Muscle of back (tissue), 11 donors: Measurements from ENCODE around the gene TIGD2. TPM values are rescaled to one million over a fixed set of nuclear protein-coding genes. Genes with fewer than 3 reads are reported as not detected.
"Not testable (repeated sequence)": the region's sequence is repeated elsewhere in the genome, so short reads cannot be mapped to it uniquely, and the experiment has no call there.

Source experiments
- DNase-seq, 3 donors: peaks; one replicate each; pipeline versions ENCODE4 v3.0.0 to v3.0.0-alpha.2; 2013
- polyA plus RNA-seq, 10 donors: library from polyadenylated mRNA; unstranded; fragments of 120-200 nt; gene quantifications; one replicate each; pipeline ENCODE4 v1.2.1, GENCODE V29; 2013; ENCODE audit not compliant: insufficient read length in 10 of 10

The TIGD2 gene
- polyA plus RNA-seq, 10 donors, result 4.8 to 7.0 (median 5.7) TPM

DNA sequence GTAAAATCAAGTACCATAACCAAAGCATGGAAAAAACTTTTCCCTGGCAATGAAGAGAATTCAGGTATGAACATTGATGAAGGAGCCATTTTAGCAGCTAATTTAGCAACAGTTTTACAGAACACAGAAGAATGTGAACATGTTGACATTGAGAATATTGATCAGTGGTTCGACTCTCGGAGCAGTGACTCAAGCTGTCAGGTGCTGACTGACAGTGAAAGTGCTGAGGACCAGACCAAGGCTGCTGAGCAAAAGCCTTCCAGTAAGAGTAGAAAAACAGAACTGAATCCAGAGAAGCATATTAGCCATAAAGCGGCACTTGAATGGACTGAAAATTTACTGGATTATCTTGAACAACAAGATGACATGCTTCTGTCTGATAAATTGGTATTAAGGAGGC lies 2.8 kb downstream of the TIGD2 start:
- no peak for DNase-seq

DNA sequence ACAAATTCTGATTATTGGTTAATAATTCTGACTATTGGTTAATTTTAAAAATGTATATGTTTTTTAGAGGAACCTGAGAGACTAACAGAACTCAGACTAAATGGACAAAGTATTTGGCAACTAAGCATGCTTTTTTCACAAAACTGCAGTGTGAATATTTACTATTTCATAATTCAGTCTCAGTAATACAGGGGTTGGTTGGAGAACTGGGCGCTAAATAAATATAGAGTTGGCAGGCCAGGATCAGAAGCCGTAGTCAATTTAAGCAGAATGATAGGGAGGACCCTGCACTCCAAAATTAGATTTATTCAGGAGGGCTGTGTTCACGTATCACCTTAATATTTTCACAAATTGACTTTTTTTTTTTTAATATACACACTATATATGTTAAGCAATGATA lies 5.8 kb downstream of the TIGD2 start:
- no peak for DNase-seq

GRCh38 chr4:89119166-89119565 lies 7.8 kb downstream of the TIGD2 start:
- DNase-seq, result no peak

GRCh38 chr4:89119836-89120235 lies 8.5 kb downstream of the TIGD2 start:
- DNase-seq, result no peak

GRCh38 chr4:89121387-89122068 lies 10.2 kb downstream of the TIGD2 start:
- no peak for DNase-seq

DNA sequence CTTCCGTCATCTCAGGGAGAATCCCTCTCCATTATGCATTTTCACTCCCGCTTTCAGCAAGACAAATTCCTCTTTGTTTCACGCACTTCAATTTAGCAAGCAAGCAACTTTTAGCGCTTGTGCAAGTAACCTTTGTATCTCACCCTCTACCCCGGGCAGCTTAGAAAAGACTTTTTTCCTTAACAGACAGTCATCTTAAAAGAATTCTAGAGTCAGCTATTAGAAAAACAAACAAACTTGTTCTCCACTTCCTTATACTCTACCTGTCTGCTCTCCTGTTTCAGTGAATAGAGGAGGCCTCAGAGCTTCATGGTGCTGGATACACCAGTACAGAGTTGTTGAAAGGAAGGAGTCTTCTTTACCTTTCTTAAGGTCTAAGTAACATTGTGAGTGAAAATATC lies 12.1 kb downstream of the TIGD2 start:
- no peak for DNase-seq

DNA sequence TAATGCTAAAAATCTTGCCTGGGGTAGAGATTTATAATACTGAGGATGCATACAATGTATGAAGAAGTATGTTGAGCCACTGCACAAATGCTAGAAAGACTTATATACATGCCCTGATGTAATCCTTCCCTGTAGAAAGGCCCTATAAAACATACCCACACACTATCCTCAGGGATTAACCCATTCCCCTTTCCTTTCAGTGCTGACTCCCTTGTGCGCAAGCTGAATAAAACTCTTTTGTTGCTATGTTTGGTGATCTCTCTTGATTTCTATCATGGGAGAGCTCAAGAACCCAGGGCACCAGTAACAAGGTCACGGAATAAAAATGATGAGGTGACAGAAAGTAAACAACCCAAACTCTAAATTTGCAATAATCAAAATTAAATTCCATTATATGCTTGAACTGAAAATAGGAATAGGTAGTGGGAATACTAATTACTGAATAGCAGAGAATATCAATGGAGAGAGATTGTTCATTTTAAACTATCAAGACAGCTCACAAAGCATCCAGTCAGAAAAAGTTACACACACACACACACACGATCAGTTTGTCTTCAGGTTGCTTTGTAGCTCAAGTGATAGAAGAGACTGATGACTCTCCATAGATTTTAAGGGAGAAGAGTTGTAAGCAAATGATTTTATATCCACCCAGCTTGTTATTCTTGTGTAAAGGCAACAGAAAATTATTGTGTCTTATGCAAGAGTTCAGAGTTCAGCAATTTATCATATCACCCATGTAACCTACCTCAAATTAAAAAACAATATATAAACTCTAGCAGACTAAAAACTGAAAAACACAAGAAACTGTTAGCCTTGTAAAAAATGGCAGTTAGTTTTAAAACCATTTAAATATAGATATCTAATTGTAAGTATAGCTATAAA lies 14.8 kb downstream of the TIGD2 start:
- no peak for DNase-seq

DNA sequence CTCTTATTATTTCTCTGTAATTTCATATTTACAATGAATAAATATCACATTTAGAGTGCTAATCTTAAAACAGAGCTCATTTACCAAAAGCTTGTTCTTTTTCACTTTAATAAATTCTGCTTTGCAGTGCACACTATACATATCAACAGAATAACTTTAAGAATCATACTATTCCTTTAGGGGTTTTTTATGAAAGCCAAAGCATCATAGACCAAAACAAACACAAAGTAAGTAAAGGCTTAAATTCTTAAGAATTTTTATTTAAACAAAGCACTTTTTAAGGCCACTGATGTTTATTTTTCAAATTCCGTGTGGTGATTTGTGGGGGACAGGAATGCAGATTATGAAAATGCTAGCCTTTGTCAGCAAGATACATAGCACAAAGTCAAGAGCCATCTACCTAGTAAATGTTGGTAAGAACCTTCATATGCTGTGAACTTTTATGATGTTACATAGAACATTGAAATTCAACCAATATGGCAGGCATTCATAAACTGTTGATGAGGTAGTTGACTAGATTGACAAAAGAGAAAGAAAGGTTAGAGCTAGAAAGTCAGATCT lies 17.8 kb downstream of the TIGD2 start:
- no peak for DNase-seq

- DNase-seq, result peak; percentile 43 to 86 (median 68)
Observed at GRCh38 chr4:89134775-89135319, 23.5 kb downstream of the TIGD2 start.

DNA sequence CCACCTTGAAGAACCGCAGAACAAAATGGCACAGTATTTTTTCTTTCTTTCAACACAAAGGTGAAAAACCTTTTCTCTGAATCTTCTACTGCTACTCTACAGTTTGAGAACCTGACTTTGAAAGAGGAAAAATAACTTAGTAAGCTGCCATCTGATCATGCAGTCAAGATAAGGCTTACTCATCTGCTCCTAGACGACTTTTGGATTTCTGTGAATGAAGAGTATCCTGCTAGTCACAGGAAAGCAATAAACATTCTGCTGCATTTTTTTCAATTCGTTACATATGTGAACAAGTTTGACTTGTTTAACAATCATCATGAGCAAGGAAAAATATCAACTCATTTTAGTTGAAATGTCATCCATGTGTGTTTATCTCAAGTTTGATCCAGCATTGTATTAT lies 25.2 kb downstream of the TIGD2 start:
- no peak for DNase-seq

GRCh38 chr4:89137231-89137630 lies 25.9 kb downstream of the TIGD2 start:
- DNase-seq, result no peak

- no peak for DNase-seq
Observed at GRCh38 chr4:89137695-89138094, 26.4 kb downstream of the TIGD2 start.

DNA sequence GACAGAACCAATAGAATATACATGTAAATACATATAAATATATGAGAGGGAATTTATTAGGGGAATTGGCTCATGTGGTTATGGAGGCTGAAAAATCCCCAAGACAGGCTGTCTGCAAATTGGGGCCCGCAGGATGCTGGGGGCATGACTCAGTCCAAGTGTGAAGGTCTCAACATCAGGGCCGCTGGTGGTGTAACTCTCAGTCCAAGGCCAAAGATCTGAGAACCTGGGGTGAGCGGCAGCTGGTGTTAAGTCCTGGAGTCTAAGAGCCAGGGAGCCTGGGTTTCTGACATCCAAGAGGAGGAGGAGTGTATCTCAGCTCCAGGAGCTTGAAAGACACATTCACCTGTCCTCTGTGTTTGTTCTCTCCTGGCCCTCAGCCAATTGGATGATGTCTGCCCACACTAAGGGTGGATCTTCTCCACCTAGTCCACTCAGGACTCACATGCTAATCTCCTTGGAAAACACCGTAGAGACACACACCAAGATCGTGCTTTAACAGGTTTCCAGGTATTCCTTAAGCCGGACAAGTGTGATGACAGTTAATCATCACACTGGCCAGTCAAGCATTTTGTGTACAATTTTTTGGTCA lies 28.9 kb downstream of the TIGD2 start:
- DNase-seq, result no peak

DNA sequence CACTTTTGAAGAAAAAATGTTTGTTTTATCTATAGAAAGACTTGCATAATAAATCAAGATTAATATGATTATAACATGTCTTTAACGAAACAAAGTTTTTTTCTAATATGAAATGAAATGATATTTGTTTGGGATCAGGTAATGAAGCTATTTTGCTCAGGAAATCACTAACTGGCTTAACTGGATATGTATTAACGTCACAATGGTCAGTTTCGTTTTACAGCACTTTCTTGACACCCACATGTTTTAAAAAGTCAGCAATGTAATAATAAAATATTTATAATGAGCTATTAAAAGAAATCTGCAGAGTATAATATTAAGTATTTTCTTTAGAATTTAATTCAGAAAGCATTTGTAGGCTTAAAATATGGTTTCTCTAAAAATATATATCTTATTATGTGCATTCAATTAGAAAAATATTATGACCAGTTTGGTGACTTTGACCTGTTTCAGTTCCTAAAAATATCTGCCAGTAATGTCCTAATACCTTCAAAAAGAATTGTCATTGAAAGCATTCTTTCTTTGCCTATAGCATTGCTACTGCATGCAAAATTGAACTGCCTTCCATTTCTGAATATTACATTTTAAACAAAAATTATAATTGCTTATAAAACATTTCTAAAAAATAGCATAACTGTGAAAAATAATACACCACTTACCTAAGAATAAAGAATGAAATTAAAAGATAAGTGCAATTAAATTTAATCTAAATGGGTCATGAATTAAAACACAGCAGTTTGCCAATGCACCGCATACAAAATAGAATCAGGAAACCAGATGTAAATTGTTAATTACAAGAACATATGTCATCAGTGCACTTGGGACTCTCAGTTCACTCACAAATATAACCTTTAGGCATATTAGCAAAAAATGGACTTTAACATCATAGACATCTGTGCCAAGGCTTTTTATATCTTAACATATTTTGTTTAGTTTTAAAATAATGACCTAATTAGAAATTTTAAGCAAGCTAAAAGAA lies 31.6 kb downstream of the TIGD2 start:
- no peak for DNase-seq

- not testable (repeated sequence) for DNase-seq
Observed at GRCh38 chr4:89144652-89145051, 33.3 kb downstream of the TIGD2 start.

DNA sequence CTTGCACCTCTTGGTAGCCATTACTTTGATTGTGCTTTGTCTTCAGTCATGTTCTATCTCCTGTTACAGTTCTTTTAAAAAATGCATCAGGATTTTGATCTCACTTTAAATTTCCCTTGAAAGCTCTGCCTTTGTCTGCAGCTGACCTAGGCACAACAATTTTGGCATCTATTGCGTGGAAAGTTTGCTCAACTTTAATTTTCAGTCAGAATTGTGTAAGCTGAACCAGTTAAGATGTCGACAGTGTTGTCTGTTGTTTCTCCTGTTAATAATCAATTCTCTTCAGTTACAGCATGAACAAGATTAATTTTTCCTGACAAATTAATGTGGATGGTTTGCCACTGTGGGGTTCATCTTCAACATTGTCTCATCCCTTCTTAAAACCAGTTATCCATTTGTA lies 34.9 kb downstream of the TIGD2 start:
- DNase-seq, result no peak

GRCh38 chr4:89152972-89153371 lies 41.6 kb downstream of the TIGD2 start:
- DNase-seq, result no peak

GRCh38 chr4:89156174-89156914 lies 45.0 kb downstream of the TIGD2 start:
- DNase-seq, result no peak

DNA sequence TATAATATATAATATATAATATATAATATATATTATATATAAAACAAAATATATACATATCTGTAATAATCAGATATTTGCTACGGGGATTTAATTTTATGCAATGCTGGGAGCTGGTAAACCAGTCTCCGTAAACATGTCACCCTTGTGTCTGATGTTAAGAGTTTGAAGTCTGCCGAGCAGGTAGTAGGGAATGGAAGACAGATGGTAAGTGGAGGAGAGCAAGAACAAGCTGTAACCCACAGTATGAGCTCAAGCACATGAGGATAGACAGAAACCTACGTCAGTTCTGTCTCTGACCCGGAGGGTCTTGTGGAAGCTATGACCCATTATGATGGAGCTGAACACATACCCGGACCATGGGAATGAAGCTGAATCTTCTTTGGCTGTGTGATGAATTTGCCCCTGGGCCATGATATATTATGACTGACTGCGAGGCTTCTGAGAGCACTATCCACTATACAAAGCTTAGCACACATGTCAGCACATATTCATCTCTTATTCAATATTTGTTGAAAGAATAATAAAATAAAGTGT lies 46.2 kb downstream of the TIGD2 start:
- DNase-seq, result no peak
